GM19099 (cell line): ENCODE measurements around the gene EHBP1.

Experiments
- POLR2A ChIP-seq: IDR thresholded peaks from 3 replicates; pipeline ENCODE4 v1.6.1; 2011; ENCODE audit warnings: low read depth; ENCODE audit not compliant: insufficient read length; ENCODE audit errors: extremely low read depth

The EHBP1 gene

GRCh38 chr2:62897187-62897827 lies 191.8 kb downstream of the EHBP1 start:
- no peak for TF ChIP-seq POLR2A

DNA sequence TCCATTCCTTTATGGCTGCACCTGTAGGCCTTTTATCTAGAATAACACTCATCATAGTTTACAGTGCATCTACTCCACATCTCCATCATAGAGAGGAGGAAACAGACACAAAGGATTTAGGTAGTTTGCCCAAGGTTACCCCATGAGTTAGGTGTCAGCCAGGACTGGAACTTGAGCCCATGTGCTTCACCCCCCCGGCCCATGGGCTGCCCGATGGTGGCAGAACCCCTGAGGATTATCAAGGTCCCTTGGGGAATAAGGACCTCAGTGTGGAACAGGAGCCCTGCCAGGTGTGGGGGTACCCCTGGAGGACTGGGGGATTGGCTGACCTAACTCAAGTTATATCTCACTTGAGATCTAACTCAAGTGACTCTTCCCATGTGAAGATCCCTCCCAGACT lies 198.8 kb downstream of the EHBP1 start:
- TF ChIP-seq POLR2A, result no peak

DNA sequence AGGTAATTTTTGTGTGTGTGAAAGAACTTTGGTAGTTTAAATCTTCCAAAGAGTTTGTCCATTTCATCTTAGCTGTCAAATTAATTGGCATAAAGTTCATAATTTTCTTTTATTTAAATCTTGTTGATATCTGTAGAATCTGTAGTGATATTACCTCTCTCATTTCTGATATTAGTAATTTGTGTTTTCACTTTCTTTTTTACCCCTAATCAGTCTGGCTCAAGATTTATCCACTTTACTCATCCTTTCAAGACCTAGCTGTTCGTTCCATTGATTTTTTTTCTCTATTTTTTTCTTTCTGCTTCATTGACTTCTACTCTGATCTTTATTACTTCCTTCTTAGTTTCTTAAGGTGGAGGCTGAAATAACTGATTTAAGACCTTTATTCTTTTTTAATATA lies 202.6 kb downstream of the EHBP1 start:
- no peak for TF ChIP-seq POLR2A

DNA sequence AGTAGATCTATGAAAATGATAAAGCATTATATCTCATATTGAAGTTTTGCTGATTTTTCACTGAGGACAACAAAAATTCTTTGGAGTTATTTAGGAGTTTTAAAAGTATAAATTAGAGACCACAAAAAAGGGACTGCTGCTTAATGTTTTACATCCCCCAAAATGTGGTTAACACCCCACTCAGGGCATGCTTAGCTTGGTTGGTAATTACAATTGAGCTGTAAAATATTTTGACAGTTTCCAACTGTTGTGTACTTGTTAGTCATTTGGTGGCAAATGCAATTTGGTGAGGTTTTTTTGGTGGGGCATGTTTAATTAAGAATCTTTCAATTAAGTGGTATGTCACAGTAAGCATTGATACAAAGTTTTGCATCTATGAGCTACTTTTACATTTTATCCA lies 207.8 kb downstream of the EHBP1 start:
- TF ChIP-seq POLR2A, result no peak

- TF ChIP-seq POLR2A, result no peak
Measured at GRCh38 chr2:62919041-62919440, 213.5 kb downstream of the EHBP1 start.

GRCh38 chr2:62920070-62920469 lies 214.6 kb downstream of the EHBP1 start:
- TF ChIP-seq POLR2A, result no peak

DNA sequence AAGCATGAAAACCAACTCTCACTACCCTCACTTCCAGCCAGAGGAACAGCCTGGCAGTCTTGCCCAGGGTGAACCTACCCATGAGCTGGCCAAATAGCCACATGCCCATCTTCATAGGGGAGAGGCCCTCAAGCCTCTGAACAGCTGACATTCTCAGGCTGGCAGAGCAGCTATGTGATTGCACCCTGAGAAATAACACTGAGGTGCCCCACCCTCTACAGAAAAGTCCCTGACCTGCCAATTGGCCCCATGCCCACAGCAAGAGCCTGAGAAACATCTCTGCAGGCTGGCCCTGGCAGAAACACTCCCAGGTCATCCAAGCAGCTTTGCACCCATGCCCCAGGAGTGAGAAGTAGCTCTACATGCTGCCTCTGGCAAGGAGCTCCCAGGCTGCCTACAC lies 217.7 kb downstream of the EHBP1 start:
- no peak for TF ChIP-seq POLR2A

GRCh38 chr2:62923881-62924280 lies 218.4 kb downstream of the EHBP1 start:
- TF ChIP-seq POLR2A, result no peak

DNA sequence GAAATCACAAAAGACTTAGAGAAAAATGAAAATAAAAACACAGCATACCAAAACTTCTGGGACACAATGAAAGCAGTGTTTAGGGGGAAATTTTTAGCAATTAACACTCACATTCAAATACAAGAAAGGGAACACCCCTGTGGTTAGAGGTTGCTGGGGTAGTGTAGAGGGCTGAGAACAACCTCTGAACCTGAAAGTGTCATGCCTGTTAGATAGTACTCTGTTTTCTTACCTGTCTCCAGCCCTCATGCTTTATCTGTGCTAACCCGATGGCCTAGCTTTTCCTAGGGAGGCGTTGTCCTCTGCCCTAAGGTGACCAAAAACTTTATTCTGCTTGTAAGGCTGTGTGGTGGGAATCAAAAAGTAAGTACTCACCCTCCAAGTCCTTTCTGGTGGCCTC lies 222.5 kb downstream of the EHBP1 start:
- no peak for TF ChIP-seq POLR2A

DNA sequence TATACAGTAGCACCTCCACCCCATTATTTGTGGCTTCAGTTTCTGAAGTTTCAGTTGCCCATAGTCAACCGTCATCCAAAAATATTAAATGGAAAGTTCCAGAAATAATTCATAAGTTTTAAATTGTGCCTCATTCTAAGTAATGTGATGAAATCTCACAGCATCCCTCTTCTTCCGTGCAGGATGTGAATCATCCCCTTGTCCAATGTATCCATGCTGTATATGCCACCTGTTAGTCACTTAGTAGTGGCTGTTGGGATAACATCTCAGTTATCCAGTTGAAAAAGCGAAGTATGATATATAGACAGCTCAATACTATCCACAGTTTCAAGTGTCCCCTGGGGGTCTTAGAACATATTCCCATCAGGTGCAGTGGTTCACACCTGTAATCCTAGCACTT lies 226.0 kb downstream of the EHBP1 start:
- TF ChIP-seq POLR2A, result no peak

DNA sequence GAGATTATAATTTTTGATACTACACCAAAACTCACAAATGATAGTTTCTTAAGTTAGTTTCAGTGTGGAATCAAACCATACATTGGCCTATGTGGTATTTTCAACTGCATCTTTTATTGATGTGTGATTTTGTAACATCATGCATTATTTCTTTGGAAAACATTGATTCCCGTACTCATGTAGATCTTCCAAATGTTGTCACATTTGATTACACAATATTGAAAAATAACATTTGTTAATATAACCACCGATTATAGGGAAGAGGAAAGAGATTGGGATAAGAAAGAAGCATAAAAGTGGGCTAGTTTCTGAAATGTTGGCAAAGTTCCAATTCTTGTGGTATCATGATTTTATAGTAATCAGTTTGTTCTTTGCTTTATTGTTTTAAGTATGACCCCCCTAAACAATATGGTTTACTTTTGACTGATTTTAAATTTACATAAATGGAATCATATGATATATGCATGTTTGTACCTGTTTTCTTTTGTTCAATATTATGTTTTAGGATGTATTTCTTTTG lies 227.9 kb downstream of the EHBP1 start:
- no peak for TF ChIP-seq POLR2A

DNA sequence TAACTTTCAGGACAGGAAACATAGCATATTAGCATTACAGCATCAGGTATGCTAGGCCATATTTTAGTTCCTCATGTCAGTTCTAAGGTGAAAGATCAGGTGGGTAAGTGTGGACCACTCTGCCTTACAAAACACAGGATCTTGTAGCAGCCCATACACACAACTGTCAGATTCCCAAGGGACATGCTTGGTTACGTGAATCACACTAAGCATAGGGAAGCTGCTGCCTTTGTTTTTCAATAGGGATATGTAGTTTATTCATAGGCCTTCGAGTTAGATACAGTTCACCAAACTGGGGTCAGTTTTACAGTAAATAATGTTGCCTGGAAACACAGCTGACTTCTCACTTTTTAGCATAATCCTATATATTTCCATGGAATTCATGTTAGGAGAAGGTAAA lies 229.0 kb downstream of the EHBP1 start:
- no peak for TF ChIP-seq POLR2A

GRCh38 chr2:62938126-62938525 lies 232.6 kb downstream of the EHBP1 start:
- TF ChIP-seq POLR2A, result no peak

DNA sequence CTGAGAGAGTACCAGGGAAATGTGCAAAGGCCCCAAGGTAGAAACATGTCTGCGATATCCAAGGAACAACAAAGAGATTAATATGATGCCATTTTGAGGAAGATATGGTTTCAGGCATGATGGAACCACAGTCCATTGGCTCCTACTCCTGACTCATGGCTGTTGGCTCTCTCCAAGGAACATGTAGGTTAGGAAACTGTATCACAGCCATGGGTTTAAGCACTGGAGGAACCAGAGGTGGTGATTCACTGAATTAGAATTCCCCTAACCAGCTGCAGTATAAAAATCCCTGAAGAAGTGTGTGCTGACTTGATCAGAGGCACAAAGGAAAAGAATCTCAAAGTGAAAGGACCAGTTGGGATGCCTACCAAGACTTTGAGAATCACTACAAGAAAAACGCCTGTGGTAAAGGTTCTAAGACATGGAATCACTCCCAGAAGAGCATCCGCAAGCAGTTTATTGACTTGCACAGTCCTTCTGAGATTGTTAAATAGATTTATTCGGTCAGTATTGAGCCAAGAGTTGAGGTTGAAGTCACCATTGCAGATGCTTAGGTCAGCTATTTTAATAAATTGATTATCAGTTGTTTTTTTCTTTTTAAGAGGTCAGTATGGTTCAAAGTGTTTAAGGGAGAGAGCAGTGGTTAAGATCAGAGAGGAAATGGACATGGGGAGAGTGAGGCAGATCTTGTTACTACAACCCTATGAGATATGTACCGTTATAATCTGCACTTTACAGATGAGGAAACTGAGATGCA lies 234.4 kb downstream of the EHBP1 start:
- TF ChIP-seq POLR2A, result no peak

- no peak for TF ChIP-seq POLR2A
Measured at GRCh38 chr2:62940697-62941096, 235.2 kb downstream of the EHBP1 start.

DNA sequence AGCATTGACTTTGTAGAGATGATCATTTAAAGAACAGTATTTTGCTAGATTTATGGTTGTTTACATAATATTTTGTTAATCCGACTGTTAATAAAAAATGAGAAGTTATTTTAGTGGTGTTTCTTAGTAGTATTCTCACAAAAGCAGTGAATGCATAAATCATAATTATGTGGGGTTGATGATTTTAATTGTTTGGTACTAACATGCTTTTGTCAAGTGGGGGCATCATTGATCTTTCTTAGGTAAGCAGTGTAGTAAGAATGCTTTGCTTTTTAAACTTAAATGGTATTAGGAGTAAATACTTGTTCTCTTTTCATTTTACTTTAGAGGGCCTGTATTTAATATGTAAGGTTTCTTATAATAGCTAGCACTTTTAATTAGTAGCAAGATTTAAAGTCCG lies 235.9 kb downstream of the EHBP1 start:
- no peak for TF ChIP-seq POLR2A
